Suprapubic skin (tissue), 4 donors: ENCODE results near the gene CLEC2L.

Source experiments
- POLR2A ChIP-seq, 2 donors: fragments of 450-650 bp; IDR thresholded peaks; one replicate each; pipeline ENCODE4 v1.6.1; 2017; ENCODE audit warnings: antibody characterized with exemption in 2 of 2, mild to moderate bottlenecking in 2 of 2, moderate library complexity in 2 of 2
- POLR2AphosphoS5 ChIP-seq, 3 donors: sonication (generic); formaldehyde crosslinking; IDR thresholded peaks; one replicate each; pipeline ENCODE4 v1.6.1; 2017; ENCODE audit warnings: antibody characterized with exemption in 3 of 3
- TF ChIP-seq, protein P1 (sequence below), 2 donors: fragments of 200-600 bp in 1 of 2; fragments of 450-650 bp in 1 of 2; sonication (generic) in 1 of 2; IDR thresholded peaks; one replicate each; pipeline ENCODE4 v1.5.1; 2016 to 2019; ENCODE audit warnings: antibody characterized with exemption in 2 of 2, mild to moderate bottlenecking in 1 of 2, moderate library complexity in 1 of 2

DNA sequence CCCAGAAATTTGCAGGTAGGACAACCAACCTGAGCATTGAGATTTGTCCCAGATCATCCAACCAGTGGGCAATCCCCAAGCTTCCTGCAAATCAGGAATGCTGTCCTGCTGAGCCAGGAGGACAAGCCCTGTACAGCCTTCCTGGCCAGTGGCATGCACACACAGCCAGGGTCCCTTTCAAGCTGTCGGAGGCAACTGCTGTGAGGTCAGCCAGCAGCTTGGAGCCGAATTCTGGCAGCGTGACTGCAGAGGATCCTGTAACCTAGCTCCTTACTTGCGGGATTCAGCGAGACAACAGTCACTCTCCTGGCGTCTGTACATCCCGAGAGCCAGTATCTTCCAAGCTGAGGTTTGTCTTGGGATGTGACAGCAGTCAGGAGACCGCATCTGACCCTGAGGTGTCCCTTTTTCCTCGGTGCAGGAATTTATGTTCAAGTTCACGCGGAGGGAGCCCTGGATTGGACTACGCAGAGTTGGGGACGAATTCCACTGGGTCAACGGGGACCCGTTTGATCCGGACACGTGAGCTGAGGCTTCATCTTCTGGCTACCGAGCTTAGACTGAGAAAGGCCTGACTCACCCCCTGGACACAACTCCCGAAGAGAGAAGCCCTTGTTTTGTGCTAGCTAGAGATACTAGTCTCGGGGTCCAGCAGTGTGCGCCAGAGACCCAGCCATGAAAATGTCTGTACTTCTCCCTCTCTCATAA lies 18.3 kb downstream of the CLEC2L start:
- TF ChIP-seq, protein P1, sequence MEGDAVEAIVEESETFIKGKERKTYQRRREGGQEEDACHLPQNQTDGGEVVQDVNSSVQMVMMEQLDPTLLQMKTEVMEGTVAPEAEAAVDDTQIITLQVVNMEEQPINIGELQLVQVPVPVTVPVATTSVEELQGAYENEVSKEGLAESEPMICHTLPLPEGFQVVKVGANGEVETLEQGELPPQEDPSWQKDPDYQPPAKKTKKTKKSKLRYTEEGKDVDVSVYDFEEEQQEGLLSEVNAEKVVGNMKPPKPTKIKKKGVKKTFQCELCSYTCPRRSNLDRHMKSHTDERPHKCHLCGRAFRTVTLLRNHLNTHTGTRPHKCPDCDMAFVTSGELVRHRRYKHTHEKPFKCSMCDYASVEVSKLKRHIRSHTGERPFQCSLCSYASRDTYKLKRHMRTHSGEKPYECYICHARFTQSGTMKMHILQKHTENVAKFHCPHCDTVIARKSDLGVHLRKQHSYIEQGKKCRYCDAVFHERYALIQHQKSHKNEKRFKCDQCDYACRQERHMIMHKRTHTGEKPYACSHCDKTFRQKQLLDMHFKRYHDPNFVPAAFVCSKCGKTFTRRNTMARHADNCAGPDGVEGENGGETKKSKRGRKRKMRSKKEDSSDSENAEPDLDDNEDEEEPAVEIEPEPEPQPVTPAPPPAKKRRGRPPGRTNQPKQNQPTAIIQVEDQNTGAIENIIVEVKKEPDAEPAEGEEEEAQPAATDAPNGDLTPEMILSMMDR (IDR thresholded peaks at IDR 0.05): no peak
- TF ChIP-seq POLR2A (IDR thresholded peaks at IDR 0.05) (no peak), POLR2AphosphoS5 (IDR thresholded peaks at IDR 0.05) (no peak)
